Measurements from ENCODE around the gene ACVR2B.
A peak's percentile ranks its signal among the peaks of the same experiment; 100 is the strongest.

ACVR2B gene

DNA sequence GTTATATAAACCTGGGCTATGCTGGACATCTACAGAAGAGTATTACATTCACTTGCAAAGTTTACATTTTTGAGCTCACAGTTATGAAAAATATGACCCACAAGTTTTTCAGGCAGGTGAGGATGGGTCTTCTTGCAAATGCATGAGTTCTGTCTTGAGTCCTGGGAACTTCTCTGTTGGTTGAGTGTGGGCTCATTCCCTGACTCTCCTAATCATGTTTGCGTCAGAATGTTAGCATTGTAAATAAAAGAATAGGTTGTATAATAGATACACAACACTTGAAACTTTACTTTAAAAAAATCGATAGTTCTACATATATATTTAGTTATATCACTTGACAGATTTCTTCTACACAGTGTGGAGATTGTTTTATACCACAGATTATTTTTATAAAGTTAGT is 35.3 kb downstream of the ACVR2B start:
- no peak for DNase-seq (ENCODE audit: low spot score)

DNA sequence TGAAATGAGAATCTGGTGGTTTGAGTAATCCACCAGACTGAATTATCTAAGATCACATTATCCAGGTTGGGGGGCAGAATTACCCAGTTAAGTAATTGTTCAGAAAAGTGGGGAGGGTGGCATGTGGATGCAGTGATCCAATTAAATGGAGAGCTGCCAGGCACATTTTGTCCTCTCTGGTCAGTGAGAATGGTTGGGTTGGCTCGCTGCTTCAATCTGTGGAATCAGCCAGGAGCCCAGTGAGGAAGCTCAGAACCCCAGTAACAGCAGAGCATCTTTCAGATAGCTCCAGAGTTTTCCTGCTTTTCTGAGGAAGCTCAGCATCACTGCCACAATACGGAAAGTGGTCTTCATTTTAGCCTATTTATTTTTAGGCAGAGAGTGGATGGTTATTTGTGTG is 36.1 kb downstream of the ACVR2B start:
- no peak for DNase-seq (ENCODE audit: low spot score)

DNA sequence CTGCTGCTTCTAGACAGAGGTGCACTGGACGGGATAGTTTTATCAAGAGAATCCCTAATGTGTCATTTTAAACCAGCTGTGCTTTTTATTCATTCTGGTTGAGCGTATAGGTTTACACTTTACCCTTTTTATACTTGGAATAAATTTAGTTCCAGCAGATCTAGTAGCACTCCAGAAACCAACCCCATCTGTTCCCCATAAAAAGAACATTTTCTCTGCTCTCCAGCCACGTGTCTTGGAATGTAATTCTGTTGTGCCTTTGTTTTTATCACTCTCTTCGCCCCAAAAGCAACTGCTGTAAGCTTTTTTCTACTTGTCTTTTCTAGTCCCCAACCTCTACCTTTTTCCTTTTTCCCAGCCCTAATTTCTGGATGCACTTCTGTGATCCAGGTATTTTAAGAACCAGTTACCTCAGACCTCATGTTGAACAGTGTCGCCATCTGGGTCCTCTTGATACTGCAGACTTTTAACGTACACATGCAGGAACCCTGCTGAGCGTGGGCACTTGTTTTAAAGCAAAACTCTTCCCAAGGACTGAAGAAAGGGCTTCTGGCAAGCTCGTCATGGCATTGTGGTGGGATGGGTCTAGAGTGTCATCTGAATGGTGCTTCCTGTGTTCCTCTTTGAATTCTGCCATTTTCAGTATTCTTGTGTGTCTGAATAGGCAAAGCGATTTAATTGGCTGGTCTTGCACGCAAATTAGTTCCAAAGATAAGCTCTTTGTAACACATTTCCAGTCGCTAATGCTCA is 36.8 kb downstream of the ACVR2B start:
- DNase-seq (ENCODE audit: low spot score) = no peak

DNA sequence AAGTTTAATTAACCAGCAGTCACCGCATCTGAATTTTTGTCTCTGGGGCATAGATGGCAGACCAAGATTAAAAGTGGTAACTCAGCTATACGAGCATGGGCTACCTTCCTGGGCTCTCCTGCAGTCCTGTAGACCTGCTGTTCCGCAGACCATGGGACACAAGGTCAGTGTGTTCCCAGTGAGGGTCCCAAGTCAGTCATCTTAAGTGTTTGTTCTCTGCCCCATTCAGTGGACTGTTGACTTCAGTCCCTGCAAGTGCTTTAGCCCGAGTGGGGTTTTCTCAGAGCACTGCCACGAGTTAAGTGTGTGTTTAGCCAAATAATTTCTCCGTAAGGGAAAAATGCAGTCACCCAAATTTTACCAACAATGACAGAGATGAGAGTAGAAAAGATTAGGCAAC is 37.5 kb downstream of the ACVR2B start:
- no peak for DNase-seq (ENCODE audit: low spot score)

DNA sequence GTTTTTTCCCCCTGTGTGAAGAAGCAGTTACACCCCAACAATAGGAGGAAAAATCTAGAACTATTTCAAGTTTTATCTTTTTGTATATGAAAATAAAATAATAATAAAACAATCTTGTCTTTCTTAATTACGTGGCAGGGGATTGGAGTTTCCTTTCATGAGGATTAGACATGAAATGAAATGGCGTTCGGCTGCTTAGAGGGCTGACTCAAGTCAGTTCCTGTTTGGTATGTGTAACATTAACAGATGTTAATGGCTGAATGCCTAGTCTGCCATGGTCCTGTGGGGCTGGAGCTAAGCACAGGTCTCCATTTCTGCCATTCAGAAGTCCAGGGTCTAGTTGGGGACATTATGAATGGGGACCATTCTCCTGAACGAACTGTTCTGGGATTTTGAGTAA is 39.3 kb downstream of the ACVR2B start:
- DNase-seq (ENCODE audit: low spot score) = no peak

DNA sequence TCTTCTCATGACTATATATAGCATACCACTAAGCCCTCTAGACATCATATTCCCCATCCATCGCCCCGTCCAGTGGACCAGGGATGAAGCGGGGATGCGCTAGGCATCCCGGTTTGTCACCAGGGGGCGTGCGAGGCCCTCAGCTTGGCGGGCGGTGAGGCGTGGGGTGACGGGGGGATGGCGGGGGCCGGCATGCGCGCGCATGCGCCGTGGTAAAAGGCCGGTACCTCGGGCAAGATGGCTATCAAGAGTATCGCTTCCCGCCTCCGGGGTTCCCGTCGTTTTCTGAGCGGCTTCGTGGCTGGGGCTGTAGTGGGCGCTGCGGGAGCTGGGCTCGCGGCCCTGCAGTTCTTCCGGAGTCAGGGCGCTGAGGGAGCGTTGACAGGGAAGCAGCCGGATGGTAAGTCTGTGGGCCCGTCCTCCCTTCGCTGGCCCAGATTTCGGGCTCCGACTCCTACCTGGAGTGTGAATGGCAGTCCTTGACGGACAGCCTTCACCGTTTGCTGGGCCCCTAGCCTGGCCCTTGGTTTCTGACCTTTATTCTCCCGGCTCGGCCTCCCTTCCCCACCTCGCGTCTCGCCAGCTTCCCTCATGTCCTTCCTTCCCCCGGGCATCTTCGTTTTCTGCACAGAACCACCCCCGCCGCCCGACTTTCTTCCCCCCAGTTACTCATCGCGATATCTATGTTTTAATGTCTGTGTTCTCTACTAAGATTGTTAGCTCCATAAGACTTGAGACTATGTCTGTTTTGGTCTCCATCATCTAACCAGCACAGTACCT is 42.6 kb downstream of the ACVR2B start, which contains the start of gene EXOG:
Gene EXOG (plus strand): TSS at position 210 of the 780 bp plus-strand sequence. CDS start 28 bp downstream, at position 238.
- DNase-seq (ENCODE audit: low spot score) = peak; percentile 100

DNA sequence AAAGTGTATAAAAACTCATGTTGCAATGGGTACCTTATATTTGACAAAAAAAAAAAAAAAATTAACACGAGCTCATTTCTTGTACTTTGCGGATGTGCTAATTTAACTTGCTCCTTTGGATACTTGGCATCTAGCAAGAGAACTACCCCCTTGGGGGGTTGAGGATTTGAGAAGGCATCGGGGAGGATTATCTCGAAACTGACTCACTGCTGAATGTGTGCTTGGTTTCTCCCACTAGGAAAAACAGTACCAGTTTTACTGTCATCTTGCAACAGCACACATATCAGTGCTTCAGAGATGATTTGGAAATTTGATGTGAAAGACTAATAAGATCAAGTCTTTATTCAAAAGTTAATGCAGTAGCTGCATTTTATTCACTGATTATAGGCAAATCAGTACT is 43.3 kb downstream of the ACVR2B start:
- DNase-seq (ENCODE audit: low spot score) = no peak

DNA sequence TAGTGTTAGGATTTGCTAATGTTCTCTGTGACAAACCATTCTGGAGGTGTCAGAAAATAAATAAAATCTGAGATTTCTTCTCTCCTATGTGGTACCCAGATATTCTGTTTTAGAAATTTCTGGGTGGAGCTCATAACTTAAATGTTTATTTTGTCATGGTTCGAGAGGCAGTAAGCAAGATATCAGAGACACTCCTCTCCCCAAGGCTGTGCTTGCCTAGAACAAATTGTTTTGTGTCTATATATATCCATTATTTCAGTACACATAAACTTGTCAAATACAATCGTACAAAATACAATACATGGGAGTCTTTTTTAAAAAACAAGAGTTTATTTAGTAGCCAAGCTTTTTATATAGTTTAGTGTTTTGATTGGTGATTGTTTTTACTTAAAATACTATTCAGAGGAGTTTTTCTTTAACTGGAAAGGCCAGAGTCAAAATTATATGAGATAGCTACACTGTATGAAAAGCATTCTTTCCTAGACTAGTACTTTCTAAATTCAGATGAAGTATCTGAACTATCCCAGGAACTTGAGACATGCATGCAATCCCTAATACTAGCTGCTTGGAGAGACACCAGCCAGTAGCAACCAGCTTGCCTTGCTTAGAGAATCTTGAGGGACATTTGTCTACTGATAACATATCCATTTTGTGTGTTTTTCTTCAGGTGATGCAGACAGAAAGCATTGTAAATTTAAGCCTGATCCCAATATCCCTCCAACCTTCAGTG is 47.2 kb downstream of the ACVR2B start:
- no peak for DNase-seq (ENCODE audit: low spot score)

DNA sequence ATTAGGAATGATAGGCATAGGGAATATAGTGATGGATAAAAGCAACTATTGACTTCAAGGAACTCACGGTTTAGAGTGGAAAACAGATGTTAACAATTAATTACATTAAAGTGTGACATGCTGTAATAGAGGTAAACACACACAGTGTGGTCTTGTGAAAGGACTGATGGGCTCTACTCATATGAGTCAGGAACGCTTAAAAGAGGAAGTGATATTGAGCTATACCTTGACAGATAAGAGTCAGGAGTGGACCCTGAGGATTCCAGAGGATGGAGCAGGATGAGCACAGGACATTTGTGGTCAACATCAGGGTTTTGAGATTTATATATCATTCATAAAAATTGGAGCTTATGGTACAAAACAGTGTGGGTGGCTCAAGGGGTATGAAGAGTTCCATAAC is 53.4 kb downstream of the ACVR2B start:
- no peak for DNase-seq (ENCODE audit: low spot score)

DNA sequence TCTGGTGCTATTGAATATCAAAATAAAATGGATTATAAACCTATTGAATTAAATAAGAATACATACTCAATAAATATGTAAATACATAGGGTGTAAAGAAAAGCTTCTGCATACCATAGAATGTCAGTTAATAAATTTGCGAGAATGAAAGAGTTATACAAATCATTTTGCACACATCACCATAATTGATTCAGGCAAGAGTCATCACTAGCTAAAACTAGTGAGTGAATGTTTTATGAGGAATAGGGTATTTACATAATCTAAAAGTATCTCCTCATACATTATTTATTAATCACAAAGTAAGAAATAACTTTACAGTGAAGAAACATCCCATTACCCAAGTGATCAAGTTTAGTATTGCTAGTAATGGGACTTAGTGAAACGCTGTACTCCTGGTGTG is 56.0 kb downstream of the ACVR2B start:
- no peak for DNase-seq (ENCODE audit: low spot score)

DNA sequence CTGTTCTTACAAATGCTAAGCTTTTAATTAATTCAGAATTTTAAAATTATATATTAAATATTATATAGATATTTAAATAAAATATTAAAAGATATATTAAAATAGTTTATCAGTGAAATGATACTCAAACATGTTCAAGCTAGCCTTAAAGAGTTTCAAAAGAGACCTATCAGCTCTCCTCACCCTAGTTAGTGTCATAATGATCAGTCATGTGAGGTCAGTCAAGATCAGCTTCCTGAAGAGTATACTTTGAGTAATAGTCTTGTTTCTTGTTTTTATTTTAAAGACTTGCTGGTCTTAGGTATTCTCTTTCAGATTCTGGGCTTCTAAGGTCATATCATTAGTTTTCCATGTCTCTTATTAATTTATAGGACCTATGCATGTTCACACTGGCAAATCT is 56.9 kb downstream of the ACVR2B start:
- no peak for DNase-seq (ENCODE audit: low spot score)

DNA sequence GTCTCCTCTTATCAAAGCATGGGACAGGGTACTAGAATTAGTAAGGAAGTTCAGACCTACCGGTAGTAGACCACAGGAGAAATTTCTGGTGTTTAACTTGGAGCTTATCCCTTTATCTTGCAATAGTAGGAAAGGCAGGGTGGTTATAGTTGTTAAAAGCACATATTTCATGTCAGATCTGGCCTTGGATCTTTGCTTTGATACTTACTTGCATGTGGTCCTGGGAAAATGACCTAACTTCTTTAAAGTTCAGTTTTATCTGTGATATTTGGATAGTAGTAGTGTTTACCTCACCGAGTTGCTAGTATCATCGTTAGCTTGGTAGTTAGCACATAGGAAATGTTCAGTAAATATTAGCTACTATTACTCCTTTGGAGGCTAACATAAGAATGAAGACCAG is 57.9 kb downstream of the ACVR2B start:
- no peak for DNase-seq (ENCODE audit: low spot score)

DNA sequence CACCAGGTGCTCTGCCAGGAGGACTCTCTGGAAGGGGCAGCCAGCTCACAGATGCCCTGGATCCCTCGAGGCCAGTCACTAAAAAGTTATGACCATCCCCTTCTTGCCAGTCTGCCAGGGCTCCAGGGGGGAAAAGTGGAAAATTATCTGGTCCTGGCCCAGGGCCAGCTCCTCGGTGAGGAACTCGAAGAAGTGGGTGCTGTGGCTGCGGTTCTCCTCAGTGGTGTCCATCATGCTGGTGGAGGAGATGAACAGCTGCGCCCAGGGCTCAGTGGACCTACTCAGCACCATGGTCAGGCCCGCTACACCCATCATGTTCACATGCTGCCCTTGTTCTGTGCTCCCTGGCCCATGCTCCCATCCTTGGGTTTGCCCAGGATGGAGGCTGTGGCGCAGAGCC is 61.7 kb downstream of the ACVR2B start:
- DNase-seq (ENCODE audit: low spot score) = no peak

DNA sequence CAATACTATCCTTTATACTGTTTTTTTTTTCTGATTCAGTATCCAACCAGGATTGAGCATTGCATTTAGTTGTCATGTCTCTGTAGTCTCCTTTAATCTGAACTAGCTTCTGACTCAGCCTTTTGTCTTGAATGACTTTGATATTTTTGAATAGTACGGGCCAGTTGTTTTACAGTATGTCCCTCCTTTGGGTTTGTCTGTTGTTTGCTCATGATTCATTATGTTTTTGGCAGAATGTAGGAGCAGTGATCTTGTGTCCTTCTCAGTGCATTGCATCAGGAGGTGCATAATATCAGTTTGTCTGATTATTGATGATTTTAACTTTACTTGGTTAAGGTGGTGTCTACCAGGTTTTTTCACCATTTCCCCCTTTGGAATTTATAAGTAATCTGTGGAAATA is 63.0 kb downstream of the ACVR2B start:
- no peak for DNase-seq (ENCODE audit: low spot score)

DNA sequence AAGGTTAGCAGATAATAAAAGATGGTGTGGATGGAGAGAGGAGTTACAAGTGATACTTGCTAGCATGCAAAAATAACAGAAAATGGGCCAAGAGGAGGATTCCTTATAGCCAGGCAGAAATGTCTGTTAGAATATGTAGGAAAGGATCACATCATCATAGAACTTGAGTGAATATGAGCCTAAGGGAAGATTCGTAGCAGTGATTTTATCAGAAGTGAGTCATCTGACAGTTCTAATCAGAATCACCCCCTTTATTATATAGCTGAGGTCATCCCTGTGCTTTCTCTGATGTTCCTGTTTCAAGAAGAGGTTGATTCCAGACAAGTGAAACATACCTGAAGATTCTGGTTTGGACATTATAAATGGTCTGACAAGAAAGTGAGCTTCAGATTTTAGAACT is 65.3 kb downstream of the ACVR2B start:
- no peak for DNase-seq (ENCODE audit: low spot score)

DNA sequence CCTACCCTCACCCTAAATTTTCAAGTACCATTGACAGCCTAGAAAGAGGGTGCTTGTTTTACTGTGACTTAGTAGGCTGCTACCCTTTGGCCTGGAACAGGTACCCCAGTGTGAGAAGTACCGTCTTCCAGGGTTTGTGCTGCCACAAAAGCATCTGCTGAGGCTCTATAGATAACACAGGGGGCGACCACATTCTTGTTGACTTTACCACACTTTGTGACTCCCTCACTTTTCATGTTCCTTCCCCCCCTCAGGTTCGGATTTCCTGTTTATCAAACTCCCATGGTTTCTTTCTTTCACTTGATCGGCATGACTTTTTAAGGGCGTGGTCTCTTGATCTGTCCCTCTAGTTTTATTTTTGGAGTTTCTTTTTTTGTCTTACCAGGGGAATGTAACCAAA is 66.0 kb downstream of the ACVR2B start:
- DNase-seq (ENCODE audit: low spot score) = no peak

DNA sequence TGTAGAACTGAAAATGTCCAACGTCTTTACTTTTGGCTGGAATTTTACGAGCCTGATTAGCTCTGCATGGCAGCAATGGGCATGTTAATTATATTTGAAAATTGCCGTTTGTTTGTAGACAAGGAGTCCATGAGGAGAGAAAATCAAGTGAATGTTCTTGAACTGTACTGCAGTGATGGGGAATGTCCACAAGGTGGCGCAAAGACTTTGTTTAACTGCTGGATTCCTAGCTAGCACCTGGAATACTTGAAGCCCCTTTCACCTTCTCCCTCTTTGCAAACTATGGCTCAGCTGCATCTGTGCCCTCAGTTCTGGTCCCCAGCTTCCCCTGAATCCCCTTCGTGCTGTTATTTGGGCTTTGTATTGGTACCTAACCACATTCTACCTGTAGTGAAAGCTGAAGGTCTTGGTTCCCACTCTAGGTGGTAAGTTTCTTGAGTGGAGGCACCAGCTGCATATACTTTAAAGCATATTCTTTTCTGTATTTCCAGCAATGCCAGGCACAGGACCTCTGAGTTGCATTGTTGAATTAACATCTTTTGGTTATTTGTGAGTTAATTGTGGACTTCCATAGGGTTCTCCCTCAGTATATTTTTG is 67.8 kb downstream of the ACVR2B start:
- DNase-seq (ENCODE audit: low spot score) = peak; percentile 67

DNA sequence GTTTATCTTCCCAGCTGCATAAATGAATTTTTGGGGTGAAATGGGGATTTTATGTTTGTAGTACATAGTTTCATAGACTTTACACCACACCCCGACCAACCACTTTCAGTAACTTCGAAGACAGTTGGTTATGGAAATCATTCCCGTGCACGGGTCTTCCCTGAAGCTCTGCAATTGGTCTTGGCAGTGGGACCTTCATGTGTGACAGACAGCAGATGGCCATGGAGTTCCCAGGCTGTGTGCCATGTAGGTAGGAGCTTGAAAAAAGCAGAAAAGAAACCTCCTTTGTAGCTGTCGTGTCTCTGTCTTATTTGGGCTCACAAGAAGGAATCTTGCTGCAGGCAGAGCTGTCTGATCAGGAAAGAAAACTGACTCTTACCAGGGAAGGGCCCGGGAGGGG is 68.3 kb downstream of the ACVR2B start:
- DNase-seq (ENCODE audit: low spot score) = no peak

DNA sequence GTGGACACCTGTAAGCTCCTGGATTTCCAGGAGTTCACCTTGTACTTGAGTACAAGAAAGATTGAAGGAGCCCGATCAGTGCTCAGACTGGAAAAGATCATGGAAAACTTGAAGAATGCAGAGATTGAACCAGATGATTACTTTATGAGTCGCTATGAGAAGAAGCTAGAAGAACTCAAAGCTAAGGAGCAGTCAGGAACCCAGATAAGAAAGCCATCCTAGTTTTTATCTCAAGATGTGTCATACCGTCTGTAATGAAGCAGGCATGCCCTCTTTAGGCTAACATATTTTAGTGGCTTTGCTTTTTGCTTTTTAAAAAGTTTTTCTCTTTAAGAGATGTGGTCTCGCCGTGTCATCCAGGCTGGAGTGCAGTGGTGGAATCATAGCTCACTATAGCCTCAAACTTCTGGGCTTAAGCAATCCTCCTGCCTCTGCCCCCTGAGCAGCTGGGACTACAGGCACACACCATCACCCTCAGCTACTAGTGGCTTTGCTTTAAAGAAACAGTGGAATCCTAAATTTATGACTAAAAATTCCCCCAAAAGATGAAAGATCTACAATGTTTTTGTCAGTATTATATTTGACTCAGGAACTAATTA is 70.5 kb downstream of the ACVR2B start:
- no peak for DNase-seq (ENCODE audit: low spot score)

DNA sequence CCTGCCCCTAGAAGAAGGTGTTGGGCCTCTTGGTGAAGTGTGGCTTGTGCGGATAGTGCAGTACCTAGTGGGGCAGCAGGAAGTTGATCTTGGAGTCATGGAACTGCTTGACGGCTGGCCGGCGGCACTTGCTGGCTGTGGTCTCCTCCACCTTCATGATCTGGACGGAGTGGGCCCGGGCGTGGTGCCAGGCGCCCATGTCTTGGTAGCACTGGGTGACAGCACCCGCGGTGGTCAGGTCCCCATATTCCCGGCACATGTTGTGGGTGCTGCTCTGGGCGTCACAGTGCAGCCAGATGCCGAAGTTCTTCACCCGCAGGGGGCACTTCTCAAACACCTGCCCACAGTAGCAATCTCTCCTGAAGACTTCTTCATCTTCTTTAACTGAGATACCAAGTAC is 73.1 kb downstream of the ACVR2B start:
- DNase-seq (ENCODE audit: low spot score) = no peak

DNA sequence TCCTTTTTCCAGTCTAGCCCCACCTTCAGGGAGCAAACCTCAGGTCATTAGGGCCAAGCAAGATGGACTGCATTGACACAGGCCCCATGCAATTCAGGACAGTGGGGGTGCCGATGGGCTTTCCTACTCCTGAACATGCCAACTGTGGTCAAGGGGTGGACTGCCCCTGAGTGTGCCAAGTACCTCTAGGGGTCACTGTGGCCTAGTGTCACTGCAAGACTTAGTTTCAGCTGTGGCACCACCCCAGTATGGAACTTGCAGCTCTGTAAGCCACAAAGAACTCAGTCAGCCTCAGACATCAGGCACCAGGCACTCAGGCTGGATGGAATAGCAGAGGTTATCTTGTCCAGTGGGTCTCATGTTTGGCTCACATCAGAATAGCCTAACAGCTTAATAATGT is 74.8 kb downstream of the ACVR2B start:
- no peak for DNase-seq (ENCODE audit: low spot score)

DNA sequence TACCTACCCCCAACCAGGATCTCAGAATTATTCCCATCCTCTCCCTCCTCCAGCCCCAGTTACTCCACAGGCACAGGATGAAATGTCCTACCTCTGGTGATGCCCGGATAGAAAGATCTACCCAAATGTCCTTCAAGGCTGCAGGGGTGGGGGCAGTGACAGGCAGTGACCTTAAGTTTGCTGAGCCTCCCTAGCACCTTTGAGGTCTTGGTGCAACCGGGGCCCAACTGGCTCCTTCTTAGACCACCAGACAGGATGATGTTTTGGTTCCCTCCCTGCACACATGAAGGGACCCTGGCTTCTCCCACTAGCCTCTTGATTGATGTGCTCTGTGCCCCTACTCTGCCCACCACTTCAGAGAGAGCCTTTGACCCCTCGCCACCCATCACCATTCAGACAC is 78.8 kb downstream of the ACVR2B start:
- no peak for DNase-seq (ENCODE audit: low spot score)
